HepG2 (cell line): ENCODE measurements around the gene RNF11.
"Not testable (repeated sequence)": the region's sequence is repeated elsewhere in the genome, so short reads cannot be mapped to it uniquely, and the experiment has no call there.

Source experiments
- EZH2 ChIP-seq: conservative IDR thresholded peaks from 2 replicates; pipeline ENCODE4 v1.6.1; 2012; ENCODE audit warnings: mild to moderate bottlenecking, low read depth, low read length, moderate library complexity
- POLR2A ChIP-seq, 2 experiments: IDR thresholded peaks; 2 replicates each; pipeline ENCODE4 v1.6.1; 2011; ENCODE audit warnings: low read depth in 2 of 2, low read length in 2 of 2, mild to moderate bottlenecking in 1 of 2, moderate library complexity in 1 of 2; ENCODE audit not compliant: insufficient read depth in 1 of 2
- TAF1 ChIP-seq: sonication (generic); formaldehyde crosslinking; IDR thresholded peaks from 2 replicates; pipeline ENCODE4 v1.4.0; 2020; ENCODE audit warnings: missing genetic modification reagents
- TAF15 ChIP-seq: fragments of 200-400 bp; formaldehyde crosslinking; IDR thresholded peaks from one replicate; pipeline ENCODE4 v1.6.1; 2018; ENCODE audit warnings: mild to moderate bottlenecking, low read depth, low read length; ENCODE audit not compliant: poor library complexity, severe bottlenecking
- ZNF138 ChIP-seq: sonication (generic); formaldehyde crosslinking; IDR thresholded peaks from 2 replicates; pipeline ENCODE4 v1.5.0; 2020; ENCODE audit warnings: mild to moderate bottlenecking, low read depth, missing genetic modification reagents
- ZNF224 ChIP-seq: sonication (generic); formaldehyde crosslinking; IDR thresholded peaks from 2 replicates; pipeline ENCODE4 v1.5.0; 2020; ENCODE audit warnings: mild to moderate bottlenecking, missing genetic modification reagents
- ZNF232 ChIP-seq: sonication (generic); formaldehyde crosslinking; IDR thresholded peaks from 2 replicates; pipeline ENCODE4 v1.4.0; 2020; ENCODE audit warnings: missing genetic modification reagents, borderline replicate concordance
- TF ChIP-seq, protein P1 (sequence below): sonication (generic); formaldehyde crosslinking; IDR thresholded peaks from 2 replicates; pipeline ENCODE4 v1.5.0; 2020; ENCODE audit warnings: mild to moderate bottlenecking, missing genetic modification reagents, moderate library complexity
- TF ChIP-seq, protein P2 (sequence below): sonication (generic); formaldehyde crosslinking; conservative IDR thresholded peaks from 2 replicates; pipeline ENCODE4 v1.4.0; 2020; ENCODE audit warnings: mild to moderate bottlenecking, missing genetic modification reagents, moderate library complexity

DNA sequence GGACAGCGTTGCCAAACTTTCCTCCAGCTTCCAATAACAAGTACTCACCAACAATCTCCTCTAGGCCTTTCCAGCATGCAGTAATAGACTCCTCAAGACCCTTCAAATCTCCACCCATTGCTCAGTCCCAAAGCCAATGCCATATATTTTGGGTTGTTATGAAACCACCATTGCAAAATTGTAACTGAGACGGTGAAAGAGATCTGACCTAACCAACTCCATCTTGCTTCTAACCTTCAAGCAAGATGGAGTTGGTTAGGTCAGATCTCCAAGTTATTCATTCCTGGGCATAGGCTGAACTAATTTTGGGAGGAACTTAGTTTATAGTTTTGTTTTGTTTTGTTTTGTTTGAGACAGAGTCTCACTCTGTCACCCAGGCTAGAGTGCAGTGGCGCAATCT is 14.5 kb upstream of the RNF11 start:
- not testable (repeated sequence) for TF ChIP-seq ZNF224; TAF15; POLR2A (IDR thresholded peaks at IDR 0.05; ENCODE audit: insufficient read depth in 1 of 2, low read depth in 2 of 2, low read length in 2 of 2); EZH2; TAF1; ZNF138 (CRISPR knock-in tag); ZNF232 (CRISPR knock-in tag)
- TF ChIP-seq, protein P1, sequence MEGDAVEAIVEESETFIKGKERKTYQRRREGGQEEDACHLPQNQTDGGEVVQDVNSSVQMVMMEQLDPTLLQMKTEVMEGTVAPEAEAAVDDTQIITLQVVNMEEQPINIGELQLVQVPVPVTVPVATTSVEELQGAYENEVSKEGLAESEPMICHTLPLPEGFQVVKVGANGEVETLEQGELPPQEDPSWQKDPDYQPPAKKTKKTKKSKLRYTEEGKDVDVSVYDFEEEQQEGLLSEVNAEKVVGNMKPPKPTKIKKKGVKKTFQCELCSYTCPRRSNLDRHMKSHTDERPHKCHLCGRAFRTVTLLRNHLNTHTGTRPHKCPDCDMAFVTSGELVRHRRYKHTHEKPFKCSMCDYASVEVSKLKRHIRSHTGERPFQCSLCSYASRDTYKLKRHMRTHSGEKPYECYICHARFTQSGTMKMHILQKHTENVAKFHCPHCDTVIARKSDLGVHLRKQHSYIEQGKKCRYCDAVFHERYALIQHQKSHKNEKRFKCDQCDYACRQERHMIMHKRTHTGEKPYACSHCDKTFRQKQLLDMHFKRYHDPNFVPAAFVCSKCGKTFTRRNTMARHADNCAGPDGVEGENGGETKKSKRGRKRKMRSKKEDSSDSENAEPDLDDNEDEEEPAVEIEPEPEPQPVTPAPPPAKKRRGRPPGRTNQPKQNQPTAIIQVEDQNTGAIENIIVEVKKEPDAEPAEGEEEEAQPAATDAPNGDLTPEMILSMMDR (CRISPR knock-in tag): not testable (repeated sequence)
- TF ChIP-seq, protein P2, sequence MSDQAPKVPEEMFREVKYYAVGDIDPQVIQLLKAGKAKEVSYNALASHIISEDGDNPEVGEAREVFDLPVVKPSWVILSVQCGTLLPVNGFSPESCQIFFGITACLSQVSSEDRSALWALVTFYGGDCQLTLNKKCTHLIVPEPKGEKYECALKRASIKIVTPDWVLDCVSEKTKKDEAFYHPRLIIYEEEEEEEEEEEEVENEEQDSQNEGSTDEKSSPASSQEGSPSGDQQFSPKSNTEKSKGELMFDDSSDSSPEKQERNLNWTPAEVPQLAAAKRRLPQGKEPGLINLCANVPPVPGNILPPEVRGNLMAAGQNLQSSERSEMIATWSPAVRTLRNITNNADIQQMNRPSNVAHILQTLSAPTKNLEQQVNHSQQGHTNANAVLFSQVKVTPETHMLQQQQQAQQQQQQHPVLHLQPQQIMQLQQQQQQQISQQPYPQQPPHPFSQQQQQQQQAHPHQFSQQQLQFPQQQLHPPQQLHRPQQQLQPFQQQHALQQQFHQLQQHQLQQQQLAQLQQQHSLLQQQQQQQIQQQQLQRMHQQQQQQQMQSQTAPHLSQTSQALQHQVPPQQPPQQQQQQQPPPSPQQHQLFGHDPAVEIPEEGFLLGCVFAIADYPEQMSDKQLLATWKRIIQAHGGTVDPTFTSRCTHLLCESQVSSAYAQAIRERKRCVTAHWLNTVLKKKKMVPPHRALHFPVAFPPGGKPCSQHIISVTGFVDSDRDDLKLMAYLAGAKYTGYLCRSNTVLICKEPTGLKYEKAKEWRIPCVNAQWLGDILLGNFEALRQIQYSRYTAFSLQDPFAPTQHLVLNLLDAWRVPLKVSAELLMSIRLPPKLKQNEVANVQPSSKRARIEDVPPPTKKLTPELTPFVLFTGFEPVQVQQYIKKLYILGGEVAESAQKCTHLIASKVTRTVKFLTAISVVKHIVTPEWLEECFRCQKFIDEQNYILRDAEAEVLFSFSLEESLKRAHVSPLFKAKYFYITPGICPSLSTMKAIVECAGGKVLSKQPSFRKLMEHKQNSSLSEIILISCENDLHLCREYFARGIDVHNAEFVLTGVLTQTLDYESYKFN: not testable (repeated sequence)
